GM23338 (cell line): ENCODE results near the gene KRT31. TPM values are rescaled to one million over a fixed set of nuclear protein-coding genes. Genes with fewer than 3 reads are reported as not detected.

Experiments
- ATAC-seq: fragments of 200-7000 bp; cut with Tn5 transposase; 3 replicates; pipeline ENCODE4 v1.9.1; 2020
- DNase-seq: peaks from one replicate; pipeline ENCODE4 v3.0.0-alpha.2; 2015; ENCODE audit warnings: low spot score
- H2AFZ ChIP-seq: fragments of 200-600 bp; sonication (generic); 2 replicates; pipeline ENCODE4 v1.8.0; 2016; ENCODE audit warnings: antibody characterized with exemption, mild to moderate bottlenecking, moderate library complexity
- H3F3A ChIP-seq: fragments of 200-600 bp; sonication (generic); replicated peaks from 2 replicates; pipeline ENCODE4 v1.8.0; 2017; ENCODE audit warnings: antibody characterized with exemption, mixed run types, low read depth
- H3K27ac ChIP-seq: fragments of 200-600 bp; sonication (generic); 2 replicates; pipeline ENCODE4 v1.6.1; 2016; ENCODE audit warnings: low read depth
- H3K27me3 ChIP-seq: fragments of 200-600 bp; sonication (generic); 2 replicates; pipeline ENCODE4 v1.8.0; 2016; ENCODE audit warnings: mild to moderate bottlenecking, mixed run types, moderate library complexity; ENCODE audit not compliant: insufficient read depth
- H3K36me3 ChIP-seq: fragments of 200-600 bp; sonication (generic); 2 replicates; pipeline ENCODE4 v1.8.0; 2016; ENCODE audit warnings: mild to moderate bottlenecking; ENCODE audit not compliant: insufficient read depth
- H3K4me1 ChIP-seq: fragments of 200-600 bp; sonication (generic); 2 replicates; pipeline ENCODE4 v1.8.0; 2016; ENCODE audit warnings: mild to moderate bottlenecking, moderate library complexity; ENCODE audit not compliant: insufficient read depth
- H3K4me2 ChIP-seq: fragments of 200-600 bp; sonication (generic); 2 replicates; pipeline ENCODE4 v1.7.1; 2017; ENCODE audit warnings: mixed run types
- H3K4me3 ChIP-seq: fragments of 200-600 bp; sonication (generic); 2 replicates; pipeline ENCODE4 v1.6.1; 2016; ENCODE audit warnings: mixed run types
- H3K79me2 ChIP-seq: fragments of 200-600 bp; sonication (generic); replicated peaks from 2 replicates; pipeline ENCODE4 v1.8.0; 2017; ENCODE audit warnings: mild to moderate bottlenecking; ENCODE audit not compliant: insufficient read depth
- H3K9me2 ChIP-seq: fragments of 200-600 bp; sonication (generic); 2 replicates; pipeline ENCODE4 v1.8.0; 2017; ENCODE audit not compliant: insufficient read depth
- H4K20me1 ChIP-seq: fragments of 200-600 bp; sonication (generic); replicated peaks from 2 replicates; pipeline ENCODE4 v1.8.0; 2017; ENCODE audit warnings: mild to moderate bottlenecking; ENCODE audit not compliant: insufficient read depth
- H3K27ac Mint-ChIP-seq: 2 replicates; pipeline ENCODE4 v1.8.0; 2020; ENCODE audit warnings: inconsistent platforms, mild to moderate bottlenecking, moderate library complexity, mixed read lengths
- H3K27me3 Mint-ChIP-seq: 3 replicates; pipeline ENCODE4 v1.8.0; 2022; ENCODE audit warnings: low read depth, mild to moderate bottlenecking, moderate library complexity, mixed read lengths, inconsistent platforms; ENCODE audit not compliant: insufficient read depth, poor library complexity
- H3K36me3 Mint-ChIP-seq: 3 replicates; pipeline ENCODE4 v1.8.0; 2021; ENCODE audit warnings: low read depth, mild to moderate bottlenecking, inconsistent platforms, moderate library complexity, mixed read lengths
- H3K4me1 Mint-ChIP-seq: 3 replicates; pipeline ENCODE4 v1.8.0; 2020; ENCODE audit warnings: mild to moderate bottlenecking, inconsistent platforms, mixed read lengths
- H3K4me3 Mint-ChIP-seq: 3 replicates; pipeline ENCODE4 v1.8.0; 2021; ENCODE audit warnings: moderate library complexity, mild to moderate bottlenecking, inconsistent platforms, mixed read lengths
- H3K9me3 Mint-ChIP-seq: 3 replicates; pipeline ENCODE4 v1.8.0; 2020; ENCODE audit warnings: moderate library complexity, mild to moderate bottlenecking, inconsistent platforms, mixed read lengths
- CREB1 ChIP-seq: fragments of 250-450 bp; sonication (Bioruptor Pico); IDR thresholded peaks from 2 replicates; pipeline ENCODE4 v1.5.0; 2020; ENCODE audit warnings: low read depth, mild to moderate bottlenecking, moderate library complexity
- EZH2 ChIP-seq: fragments of 200-600 bp; sonication (generic); IDR thresholded peaks from one replicate; pipeline ENCODE4 v1.8.0; 2017; ENCODE audit warnings: antibody characterized with exemption, mild to moderate bottlenecking, low read depth; ENCODE audit not compliant: unreplicated experiment
- EZH2phosphoT487 ChIP-seq: fragments of 200-600 bp; sonication (generic); IDR thresholded peaks from one replicate; pipeline ENCODE4 v1.8.1; 2018; ENCODE audit warnings: antibody characterized with exemption; ENCODE audit not compliant: unreplicated experiment
- NANOG ChIP-seq: IDR thresholded peaks from 2 replicates; pipeline ENCODE4 v1.6.1; 2016; ENCODE audit warnings: antibody characterized with exemption, borderline replicate concordance
- POLR2AphosphoS5 ChIP-seq: IDR thresholded peaks from 2 replicates; pipeline ENCODE4 v1.6.1; 2016; ENCODE audit warnings: antibody characterized with exemption, low read depth
- STAT1 ChIP-seq: IDR thresholded peaks from one replicate; pipeline ENCODE4 v1.6.1; 2016; ENCODE audit warnings: antibody characterized with exemption; ENCODE audit not compliant: unreplicated experiment
- ZNF114 ChIP-seq: fragments of 250-450 bp; sonication (Bioruptor Pico); IDR thresholded peaks from 2 replicates; pipeline ENCODE4 v1.5.0; 2020; ENCODE audit warnings: mild to moderate bottlenecking, moderate library complexity
- polyA plus RNA-seq: library from polyadenylated mRNA; unstranded; fragments of >200 nt; fragmentation: Nextera tagmentation; extraction: Ambion mirVana; gene quantifications from 2 replicates; pipeline ENCODE4 v1.2.1, GENCODE V29; 2016
- total RNA-seq: library from RNA; depleted of rRNA; stranded (reverse); fragments of >200 nt; shearing (Covaris generic); gene quantifications from 2 replicates; pipeline ENCODE4 v1.2.3, GENCODE V29; 2014
- TF ChIP-seq, protein P1 (sequence below): fragments of 250-450 bp; sonication (Bioruptor Pico); IDR thresholded peaks from 2 replicates; pipeline ENCODE4 v1.5.0; 2020; ENCODE audit warnings: mild to moderate bottlenecking, moderate library complexity
- TF ChIP-seq, protein P2 (sequence below): IDR thresholded peaks from one replicate; pipeline ENCODE4 v1.6.1; 2018; ENCODE audit warnings: antibody characterized with exemption; ENCODE audit not compliant: unreplicated experiment
- TF ChIP-seq, protein P3 (sequence below), 2 experiments: fragments of 200-600 bp in 1 of 2; sonication (generic) in 1 of 2; conservative IDR thresholded peaks; 2 replicates each; pipeline versions ENCODE4 v1.5.1 to v1.6.1; 2016 to 2017; ENCODE audit warnings: antibody characterized with exemption in 2 of 2, low read depth in 2 of 2, mild to moderate bottlenecking in 2 of 2, moderate library complexity in 1 of 2

The KRT31 gene
- total and polyA plus RNA-seq, 2 experiments from 2014 or later: not detected

- Mint-ChIP-seq H3K4me3 (no peak overlapping the region), H3K27me3 (peaks cover 3% of the 10 kb centered on the region), H3K9me3 (no peaks in the 10 kb centered on the region), H3K36me3 (no peaks in the 10 kb centered on the region), H3K27ac (no peak overlapping the region), H3K4me1 (peaks cover 31% of the 10 kb centered on the region)
- no peak overlapping the region for H3K27ac ChIP-seq
- H3K4me2 ChIP-seq: no peak overlapping the region
- no peaks in the 10 kb centered on the region for H3K27me3 ChIP-seq
- H3K4me1 ChIP-seq: peaks cover 12% of the 10 kb centered on the region; the same call in 1 of the 2 replicates
- no peak overlapping the region for H3K4me3 ChIP-seq
- H2AFZ ChIP-seq: no peak overlapping the region
- H3K9me2 ChIP-seq: peaks cover 11% of the 10 kb centered on the region
- no peaks in the 10 kb centered on the region for H3K36me3 ChIP-seq
- no peaks in the 10 kb centered on the region for H3K79me2 ChIP-seq
- DNase-seq (no peak), ATAC-seq (no peak)
- H4K20me1 ChIP-seq: no peaks in the 10 kb centered on the region
- H3F3A ChIP-seq: no peaks in the 10 kb centered on the region
- no peak for TF ChIP-seq POLR2AphosphoS5
- TF ChIP-seq CREB1 (CRISPR knock-in tag): no peak
- TF ChIP-seq NANOG: no peak
- TF ChIP-seq, protein P1, sequence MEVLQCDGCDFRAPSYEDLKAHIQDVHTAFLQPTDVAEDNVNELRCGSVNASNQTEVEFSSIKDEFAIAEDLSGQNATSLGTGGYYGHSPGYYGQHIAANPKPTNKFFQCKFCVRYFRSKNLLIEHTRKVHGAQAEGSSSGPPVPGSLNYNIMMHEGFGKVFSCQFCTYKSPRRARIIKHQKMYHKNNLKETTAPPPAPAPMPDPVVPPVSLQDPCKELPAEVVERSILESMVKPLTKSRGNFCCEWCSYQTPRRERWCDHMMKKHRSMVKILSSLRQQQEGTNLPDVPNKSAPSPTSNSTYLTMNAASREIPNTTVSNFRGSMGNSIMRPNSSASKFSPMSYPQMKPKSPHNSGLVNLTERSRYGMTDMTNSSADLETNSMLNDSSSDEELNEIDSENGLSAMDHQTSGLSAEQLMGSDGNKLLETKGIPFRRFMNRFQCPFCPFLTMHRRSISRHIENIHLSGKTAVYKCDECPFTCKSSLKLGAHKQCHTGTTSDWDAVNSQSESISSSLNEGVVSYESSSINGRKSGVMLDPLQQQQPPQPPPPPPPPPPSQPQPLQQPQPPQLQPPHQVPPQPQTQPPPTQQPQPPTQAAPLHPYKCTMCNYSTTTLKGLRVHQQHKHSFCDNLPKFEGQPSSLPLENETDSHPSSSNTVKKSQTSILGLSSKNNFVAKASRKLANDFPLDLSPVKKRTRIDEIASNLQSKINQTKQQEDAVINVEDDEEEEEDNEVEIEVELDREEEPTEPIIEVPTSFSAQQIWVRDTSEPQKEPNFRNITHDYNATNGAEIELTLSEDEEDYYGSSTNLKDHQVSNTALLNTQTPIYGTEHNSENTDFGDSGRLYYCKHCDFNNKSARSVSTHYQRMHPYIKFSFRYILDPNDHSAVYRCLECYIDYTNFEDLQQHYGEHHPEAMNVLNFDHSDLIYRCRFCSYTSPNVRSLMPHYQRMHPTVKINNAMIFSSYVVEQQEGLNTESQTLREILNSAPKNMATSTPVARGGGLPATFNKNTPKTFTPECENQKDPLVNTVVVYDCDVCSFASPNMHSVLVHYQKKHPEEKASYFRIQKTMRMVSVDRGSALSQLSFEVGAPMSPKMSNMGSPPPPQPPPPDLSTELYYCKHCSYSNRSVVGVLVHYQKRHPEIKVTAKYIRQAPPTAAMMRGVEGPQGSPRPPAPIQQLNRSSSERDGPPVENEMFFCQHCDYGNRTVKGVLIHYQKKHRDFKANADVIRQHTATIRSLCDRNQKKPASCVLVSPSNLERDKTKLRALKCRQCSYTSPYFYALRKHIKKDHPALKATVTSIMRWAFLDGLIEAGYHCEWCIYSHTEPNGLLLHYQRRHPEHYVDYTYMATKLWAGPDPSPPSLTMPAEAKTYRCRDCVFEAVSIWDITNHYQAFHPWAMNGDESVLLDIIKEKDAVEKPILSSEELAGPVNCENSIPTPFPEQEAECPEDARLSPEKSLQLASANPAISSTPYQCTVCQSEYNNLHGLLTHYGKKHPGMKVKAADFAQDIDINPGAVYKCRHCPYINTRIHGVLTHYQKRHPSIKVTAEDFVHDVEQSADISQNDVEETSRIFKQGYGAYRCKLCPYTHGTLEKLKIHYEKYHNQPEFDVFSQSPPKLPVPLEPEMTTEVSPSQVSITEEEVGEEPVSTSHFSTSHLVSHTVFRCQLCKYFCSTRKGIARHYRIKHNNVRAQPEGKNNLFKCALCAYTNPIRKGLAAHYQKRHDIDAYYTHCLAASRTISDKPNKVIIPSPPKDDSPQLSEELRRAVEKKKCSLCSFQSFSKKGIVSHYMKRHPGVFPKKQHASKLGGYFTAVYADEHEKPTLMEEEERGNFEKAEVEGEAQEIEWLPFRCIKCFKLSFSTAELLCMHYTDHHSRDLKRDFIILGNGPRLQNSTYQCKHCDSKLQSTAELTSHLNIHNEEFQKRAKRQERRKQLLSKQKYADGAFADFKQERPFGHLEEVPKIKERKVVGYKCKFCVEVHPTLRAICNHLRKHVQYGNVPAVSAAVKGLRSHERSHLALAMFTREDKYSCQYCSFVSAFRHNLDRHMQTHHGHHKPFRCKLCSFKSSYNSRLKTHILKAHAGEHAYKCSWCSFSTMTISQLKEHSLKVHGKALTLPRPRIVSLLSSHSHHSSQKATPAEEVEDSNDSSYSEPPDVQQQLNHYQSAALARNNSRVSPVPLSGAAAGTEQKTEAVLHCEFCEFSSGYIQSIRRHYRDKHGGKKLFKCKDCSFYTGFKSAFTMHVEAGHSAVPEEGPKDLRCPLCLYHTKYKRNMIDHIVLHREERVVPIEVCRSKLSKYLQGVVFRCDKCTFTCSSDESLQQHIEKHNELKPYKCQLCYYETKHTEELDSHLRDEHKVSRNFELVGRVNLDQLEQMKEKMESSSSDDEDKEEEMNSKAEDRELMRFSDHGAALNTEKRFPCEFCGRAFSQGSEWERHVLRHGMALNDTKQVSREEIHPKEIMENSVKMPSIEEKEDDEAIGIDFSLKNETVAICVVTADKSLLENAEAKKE: no peak
- TF ChIP-seq STAT1: no peak
- no peak for TF ChIP-seq ZNF114 (CRISPR knock-in tag)
- TF ChIP-seq, protein P2, sequence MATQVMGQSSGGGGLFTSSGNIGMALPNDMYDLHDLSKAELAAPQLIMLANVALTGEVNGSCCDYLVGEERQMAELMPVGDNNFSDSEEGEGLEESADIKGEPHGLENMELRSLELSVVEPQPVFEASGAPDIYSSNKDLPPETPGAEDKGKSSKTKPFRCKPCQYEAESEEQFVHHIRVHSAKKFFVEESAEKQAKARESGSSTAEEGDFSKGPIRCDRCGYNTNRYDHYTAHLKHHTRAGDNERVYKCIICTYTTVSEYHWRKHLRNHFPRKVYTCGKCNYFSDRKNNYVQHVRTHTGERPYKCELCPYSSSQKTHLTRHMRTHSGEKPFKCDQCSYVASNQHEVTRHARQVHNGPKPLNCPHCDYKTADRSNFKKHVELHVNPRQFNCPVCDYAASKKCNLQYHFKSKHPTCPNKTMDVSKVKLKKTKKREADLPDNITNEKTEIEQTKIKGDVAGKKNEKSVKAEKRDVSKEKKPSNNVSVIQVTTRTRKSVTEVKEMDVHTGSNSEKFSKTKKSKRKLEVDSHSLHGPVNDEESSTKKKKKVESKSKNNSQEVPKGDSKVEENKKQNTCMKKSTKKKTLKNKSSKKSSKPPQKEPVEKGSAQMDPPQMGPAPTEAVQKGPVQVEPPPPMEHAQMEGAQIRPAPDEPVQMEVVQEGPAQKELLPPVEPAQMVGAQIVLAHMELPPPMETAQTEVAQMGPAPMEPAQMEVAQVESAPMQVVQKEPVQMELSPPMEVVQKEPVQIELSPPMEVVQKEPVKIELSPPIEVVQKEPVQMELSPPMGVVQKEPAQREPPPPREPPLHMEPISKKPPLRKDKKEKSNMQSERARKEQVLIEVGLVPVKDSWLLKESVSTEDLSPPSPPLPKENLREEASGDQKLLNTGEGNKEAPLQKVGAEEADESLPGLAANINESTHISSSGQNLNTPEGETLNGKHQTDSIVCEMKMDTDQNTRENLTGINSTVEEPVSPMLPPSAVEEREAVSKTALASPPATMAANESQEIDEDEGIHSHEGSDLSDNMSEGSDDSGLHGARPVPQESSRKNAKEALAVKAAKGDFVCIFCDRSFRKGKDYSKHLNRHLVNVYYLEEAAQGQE: no peak
- TF ChIP-seq EZH2: no peak
- TF ChIP-seq EZH2phosphoT487: no peak
- TF ChIP-seq, protein P3, sequence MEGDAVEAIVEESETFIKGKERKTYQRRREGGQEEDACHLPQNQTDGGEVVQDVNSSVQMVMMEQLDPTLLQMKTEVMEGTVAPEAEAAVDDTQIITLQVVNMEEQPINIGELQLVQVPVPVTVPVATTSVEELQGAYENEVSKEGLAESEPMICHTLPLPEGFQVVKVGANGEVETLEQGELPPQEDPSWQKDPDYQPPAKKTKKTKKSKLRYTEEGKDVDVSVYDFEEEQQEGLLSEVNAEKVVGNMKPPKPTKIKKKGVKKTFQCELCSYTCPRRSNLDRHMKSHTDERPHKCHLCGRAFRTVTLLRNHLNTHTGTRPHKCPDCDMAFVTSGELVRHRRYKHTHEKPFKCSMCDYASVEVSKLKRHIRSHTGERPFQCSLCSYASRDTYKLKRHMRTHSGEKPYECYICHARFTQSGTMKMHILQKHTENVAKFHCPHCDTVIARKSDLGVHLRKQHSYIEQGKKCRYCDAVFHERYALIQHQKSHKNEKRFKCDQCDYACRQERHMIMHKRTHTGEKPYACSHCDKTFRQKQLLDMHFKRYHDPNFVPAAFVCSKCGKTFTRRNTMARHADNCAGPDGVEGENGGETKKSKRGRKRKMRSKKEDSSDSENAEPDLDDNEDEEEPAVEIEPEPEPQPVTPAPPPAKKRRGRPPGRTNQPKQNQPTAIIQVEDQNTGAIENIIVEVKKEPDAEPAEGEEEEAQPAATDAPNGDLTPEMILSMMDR (conservative IDR thresholded peaks at IDR 0.05; ENCODE audit: low read depth in 2 of 2): no peak
These were observed 18.0 kb upstream of the KRT31 start for GRCh38 chr17:41415411-41415810.
